ENCODE measurements around the gene WDR64.

WDR64 gene

DNA sequence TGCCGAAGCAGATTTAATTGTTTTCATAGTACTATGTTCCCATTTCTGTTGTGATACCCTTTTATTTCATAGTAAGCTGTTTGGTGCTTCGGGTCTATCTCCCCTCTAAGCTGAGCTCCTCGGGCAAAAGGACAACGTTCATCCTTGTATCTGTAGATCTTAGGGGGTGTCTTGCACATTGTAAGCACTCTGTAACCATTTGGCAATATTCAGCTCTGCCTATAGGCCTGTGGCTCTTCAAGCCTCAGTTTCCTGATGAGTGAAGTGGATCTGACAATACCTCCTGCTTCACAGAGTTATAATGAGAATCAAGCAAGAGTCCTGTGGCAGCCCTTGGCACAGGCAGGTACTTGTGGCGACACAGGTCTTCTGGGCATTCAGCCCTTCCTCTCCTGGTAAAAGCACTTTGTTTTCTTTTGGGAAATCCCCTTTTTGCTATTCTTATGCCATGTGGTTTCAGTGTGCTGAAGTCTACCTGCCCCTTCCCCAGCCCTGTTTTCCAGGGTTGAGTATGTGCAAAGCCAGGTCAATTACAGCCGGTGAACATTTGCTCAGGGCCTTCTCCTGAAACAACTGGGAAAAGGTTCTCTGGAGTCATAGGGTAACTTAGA lies 187.4 kb downstream of the WDR64 start:
- DNase-seq (ENCODE audit: low spot score), result no peak

GRCh38 chr1:241840164-241840563 lies 188.1 kb downstream of the WDR64 start:
- DNase-seq (ENCODE audit: low spot score), result no peak

DNA sequence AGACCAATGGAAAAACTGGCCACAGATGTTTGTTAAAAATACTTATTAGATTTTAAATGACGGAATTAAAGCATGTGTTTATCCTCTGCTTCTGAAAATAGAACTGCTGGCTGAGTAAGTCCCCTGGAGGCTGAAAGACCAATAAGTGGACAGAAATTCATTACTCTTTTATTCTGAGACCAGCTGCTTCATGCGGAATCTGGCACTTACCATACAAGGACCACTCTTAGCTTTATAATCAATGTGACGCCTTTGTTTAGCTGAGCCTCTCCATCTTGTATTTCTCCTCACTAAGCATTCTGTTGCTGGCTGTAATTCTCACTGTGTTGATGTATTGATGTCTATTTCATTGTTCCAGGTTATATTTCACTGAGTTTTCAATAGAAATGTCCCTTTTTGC lies 189.6 kb downstream of the WDR64 start:
- no peak for DNase-seq (ENCODE audit: low spot score)

- DNase-seq (ENCODE audit: low spot score), result peak; percentile 63
These were observed 190.5 kb downstream of the WDR64 start for GRCh38 chr1:241842565-241842964.

DNA sequence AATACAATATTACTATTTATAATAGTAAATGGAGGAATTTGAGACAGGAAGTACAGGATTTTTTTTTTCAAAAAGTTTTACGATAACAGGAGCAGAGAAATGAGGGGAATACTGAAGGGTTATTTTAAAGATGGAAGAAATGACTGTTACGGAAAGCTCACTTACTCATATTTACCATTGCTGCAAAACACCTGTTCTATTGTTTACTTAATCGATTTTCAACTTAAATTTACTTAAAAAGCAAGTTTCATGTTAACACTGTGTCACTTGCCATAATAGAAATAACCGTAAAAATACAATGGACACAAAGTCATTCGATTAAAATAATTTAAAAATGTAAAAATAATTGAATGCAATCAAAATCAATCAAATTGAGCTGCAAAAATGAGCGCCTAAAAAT lies 192.5 kb downstream of the WDR64 start:
- no peak for DNase-seq (ENCODE audit: low spot score)

DNA sequence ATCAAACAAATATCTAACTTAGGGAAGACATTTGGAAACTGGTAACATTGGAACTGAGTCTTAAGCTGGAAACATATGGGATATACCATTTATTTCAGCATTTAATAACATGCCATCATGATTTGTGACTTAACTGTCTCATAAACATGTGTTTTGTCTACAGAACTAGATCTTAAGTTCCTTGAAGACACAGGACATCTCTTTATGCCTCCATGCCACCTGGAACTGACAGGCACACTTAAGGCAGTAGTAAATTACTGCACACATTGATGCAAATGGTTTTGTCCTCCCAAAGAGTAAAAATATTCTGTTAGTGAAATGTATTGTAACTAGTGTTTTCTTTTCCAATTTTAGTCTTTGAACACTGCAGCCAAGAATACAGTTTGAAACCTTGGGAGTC lies 194.3 kb downstream of the WDR64 start:
- DNase-seq (ENCODE audit: low spot score), result no peak

GRCh38 chr1:241846862-241847539 lies 194.9 kb downstream of the WDR64 start:
- DNase-seq (ENCODE audit: low spot score), result no peak

- DNase-seq (ENCODE audit: low spot score), result no peak
These were observed 195.4 kb downstream of the WDR64 start for GRCh38 chr1:241847540-241847795.

DNA sequence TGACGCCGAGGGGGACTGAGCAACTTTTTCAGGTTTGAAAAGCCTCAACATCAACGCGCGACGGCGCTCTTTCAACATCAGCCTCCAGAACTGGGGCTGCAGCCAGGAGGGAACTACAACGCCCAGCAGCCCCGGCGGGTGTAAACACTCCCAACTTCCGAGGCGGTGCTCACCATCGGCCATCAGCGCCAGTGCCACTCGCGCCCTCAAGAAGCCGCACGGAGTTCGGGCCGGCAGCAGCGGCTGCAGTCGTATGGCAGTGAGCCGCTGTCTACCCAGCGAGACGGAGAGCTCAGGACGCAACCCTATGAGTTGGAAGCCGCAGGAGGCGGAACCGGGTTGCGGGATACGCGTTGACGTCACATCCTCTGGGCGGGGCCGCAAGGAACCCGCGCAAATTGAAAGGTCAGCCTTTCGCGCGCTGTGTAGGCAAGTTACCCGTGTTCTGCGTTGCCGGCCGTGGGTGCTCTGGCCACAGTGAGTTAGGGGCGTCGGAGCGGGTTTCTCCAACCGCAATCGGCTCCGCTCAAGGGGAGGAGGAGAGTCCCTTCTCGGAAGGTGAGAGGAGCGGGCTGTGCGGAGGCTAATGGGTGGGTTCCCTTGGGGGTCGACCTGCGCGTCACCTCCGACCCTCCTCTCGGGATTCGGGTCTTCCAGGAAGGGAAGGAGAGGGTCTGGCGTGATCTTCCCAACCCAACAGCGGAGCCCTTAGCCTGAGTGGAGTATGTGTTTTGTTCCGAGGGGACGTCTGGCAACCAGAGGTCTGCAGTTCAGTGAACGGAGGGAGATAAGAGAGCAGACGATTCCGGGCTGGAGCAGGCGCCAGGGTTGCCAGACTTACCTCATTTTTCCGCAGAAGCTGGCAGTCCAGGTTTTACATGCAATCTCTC lies 196.0 kb downstream of the WDR64 start, which contains the start of gene EXO1:
Gene EXO1 (plus strand): TSS at position 409 of the 890 bp plus-strand sequence. CDS start 2,222 bp downstream, outside the sequence.
- DNase-seq (ENCODE audit: low spot score), result peak; percentile 94

DNA sequence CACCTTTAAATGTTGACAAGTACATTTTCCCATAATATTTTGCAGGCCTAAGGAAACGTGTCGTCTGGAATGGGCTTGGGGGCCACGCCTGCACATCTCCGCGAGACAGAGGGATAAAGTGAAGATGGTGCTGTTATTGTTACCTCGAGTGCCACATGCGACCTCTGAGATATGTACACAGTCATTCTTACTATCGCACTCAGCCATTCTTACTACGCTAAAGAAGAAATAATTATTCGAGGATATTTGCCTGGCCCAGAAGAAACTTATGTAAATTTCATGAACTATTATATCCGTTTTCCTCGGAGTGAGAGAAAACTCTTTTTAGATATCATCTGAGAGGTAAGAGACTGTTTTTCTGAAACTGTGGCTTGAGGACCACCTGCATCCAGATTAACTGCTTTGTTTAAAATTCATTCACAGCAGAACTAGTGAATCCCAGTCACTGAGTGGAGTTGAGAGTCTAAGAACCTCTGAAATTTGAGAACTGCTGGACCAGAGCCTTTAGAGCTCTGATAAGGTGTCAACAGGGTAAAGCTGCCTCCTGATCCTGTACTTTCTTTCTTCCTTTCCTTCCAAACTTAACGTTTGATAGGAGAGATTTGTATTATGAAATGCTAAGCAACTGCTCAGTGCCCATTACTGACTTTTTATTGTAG lies 196.7 kb downstream of the WDR64 start:
- DNase-seq (ENCODE audit: low spot score), result no peak

DNA sequence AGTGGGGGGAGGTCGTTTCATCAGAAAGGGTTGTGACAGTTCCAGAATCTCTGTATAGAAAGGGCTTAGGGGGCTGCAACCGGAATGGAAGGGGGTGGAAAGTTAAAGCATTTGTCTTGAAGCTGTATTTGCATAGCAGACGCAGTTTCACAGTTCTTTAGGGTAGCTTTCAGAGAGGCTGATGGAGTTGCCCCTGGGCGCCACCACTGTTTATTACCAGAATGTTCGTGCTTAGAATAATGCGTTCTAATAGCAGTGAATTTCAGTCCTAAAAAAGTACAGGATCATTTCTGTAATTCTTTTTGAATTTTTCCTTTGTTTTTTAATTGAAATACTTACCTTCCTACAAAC lies 197.2 kb downstream of the WDR64 start:
- no peak for DNase-seq (ENCODE audit: low spot score)

All from hepatic stellate cell (primary cell).